ENCODE measurements around the gene SAMD4A.

SAMD4A gene

DNA sequence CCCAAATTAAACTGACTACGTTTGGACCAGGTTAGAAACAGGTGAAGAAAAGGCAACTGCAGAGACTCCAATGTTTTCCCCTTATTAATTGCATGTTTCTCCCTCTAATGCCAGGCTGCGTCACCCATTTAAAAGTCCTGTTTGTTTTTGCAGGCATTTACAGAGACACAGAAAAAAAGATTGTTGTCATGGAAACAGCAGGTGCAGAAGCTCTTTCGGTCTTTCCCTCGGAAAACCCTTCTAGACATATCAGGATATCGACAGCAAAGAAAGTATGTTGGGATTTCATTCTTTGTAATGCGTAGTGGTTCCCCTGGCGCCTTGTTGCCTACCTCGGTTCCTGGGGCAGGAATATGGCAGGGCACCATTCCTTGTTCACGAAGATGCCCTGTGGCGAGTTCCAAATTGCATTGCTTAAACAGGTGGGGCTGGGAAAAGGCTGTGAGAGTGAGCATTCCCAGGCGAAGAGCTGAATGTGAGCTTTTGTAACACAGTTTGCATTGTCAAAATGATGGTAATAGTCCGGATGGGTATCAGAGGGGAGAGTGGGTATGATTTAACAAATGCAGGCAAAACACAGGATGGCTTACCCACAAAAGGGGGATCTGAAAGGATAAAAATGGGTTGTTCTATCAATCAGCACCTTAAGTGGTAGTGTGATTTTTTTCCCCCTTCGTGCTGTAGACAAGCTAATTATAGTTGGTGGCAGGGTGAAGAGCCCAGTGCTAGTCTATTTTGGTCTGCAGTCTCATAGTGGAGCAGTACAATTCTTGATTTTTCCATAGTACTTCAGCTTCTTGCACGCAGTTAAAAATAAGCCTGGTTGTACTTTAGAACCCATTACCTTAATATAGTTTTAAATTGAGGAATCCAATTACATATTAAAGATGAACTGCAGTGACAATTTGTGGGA, 203.3 kb downstream of the SAMD4A start:
- DNase-seq = no peak

DNA sequence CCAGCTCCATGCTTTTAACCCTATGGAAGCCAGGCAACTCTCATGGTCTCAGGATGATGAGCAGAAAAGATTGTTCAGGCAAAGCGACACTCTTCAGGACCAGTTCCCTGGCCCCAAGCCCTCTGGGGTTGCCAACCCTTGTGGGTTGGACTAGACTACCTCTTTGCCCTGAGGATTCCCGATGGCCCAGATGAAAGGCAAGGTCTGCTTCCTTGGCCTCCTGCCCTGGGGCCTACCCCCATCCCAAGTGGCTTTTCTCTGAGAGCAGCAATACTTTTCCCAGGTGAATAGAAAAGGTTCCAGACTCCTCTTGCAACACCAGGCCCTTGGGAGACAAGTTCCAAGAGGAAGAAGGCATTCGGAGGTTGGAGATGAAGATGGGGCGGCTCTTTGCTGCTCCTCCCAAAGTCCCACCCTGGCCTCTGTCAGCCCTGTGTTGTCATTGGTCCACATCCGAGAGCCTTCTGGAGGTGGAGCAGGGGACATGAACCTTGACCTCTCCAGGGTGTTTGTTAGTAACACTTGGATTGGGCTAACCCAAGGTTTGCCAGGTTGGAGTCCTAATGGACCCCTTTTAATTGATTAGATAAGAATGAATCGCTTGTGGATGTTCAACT, 204.6 kb downstream of the SAMD4A start:
- DNase-seq = no peak

GRCh38 chr14:54772451-54772881, 205.5 kb downstream of the SAMD4A start:
- no peak for DNase-seq

GRCh38 chr14:54773171-54774006, 206.5 kb downstream of the SAMD4A start:
- peak; percentile 41 for DNase-seq

GRCh38 chr14:54774824-54775223, 207.9 kb downstream of the SAMD4A start:
- DNase-seq = no peak

GRCh38 chr14:54775486-54776140, 208.7 kb downstream of the SAMD4A start:
- no peak for DNase-seq

GRCh38 chr14:54776361-54777001, 209.6 kb downstream of the SAMD4A start:
- peak; percentile 10 for DNase-seq

GRCh38 chr14:54777395-54777794, 210.5 kb downstream of the SAMD4A start:
- DNase-seq = no peak

DNA sequence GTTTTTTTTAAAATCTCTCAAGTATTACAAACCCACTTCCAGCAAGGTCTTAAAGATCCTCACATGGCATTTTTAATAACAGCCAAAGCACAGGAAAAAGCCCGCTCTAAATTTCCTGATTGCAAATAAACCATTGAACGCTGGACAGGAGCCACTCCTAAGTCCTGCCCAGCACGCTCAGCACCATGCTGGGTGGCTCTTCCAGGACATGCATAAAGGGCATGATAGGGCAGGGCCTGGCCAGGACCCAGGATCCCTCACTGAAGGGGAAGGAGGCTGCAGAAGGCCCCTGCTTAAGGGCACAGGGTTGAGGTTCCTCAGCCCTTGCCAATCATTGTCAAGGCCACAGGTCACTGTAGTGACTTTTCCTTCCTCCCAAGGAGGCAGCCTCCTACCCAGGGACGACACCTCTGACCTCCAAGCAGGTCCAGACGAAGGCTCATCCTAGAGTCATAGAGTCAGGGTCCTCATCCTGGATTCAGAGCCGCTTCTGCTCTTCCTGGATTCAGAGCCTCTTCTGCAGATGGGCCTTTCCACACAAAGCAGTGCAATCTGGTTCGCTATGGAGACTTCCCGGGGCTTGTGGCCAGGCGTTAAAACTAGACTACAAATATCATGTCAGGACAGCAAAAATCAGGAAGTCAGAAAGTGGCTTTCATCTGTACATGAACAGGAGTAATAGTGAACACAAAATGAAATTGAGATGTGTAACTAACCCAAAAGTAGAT, 211.9 kb downstream of the SAMD4A start:
- no peak for DNase-seq

GRCh38 chr14:54781080-54781479, 214.2 kb downstream of the SAMD4A start:
- no peak for DNase-seq

- DNase-seq = no peak
These were observed 215.2 kb downstream of the SAMD4A start for GRCh38 chr14:54781961-54782750.

GRCh38 chr14:54782751-54783659, 216.1 kb downstream of the SAMD4A start:
- DNase-seq = no peak

- no peak for DNase-seq
These were observed 216.7 kb downstream of the SAMD4A start for GRCh38 chr14:54783660-54784015.

DNA sequence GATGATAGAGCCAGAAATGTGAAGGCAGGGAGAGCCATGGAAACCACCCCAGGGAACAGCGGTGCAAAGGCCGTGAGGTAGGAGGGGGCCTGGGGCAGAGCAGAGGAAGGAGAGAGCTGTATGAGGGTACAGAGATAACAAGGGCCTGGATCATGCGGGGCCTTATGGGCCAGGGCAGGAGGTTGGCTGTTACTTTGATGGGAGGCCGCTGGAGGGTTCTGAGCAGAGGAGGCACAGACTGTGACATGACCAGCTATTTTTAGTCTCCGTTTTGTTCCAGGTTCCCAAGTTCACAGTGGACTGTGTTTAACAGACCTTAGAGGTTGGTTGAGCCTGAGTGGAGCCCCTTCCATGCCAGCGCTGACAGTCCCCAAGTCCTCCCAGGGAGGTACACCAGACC, 217.1 kb downstream of the SAMD4A start:
- DNase-seq = no peak

DNA sequence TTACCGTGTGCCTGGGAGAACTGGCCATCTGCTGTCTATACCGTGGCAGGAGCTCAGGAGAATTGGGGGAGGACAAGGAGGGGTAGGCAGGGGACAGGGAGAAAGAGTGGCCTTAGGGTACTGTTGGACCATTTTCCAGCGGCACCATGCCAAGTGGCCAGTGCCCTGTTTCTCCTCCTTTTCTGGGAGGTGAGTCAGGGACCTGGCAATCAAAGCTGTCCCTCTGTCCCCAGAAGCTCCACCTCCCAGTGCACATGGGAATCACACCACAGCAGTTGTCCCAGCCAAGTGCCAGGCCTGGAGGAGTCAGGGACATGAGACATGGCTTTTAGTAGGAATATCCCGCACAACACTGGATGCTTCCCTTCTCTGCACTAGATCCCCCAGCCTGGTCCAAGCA, 217.7 kb downstream of the SAMD4A start:
- DNase-seq = no peak

GRCh38 chr14:54785136-54785777, 218.3 kb downstream of the SAMD4A start:
- no peak for DNase-seq

GRCh38 chr14:54785778-54786770, 219.1 kb downstream of the SAMD4A start:
- no peak for DNase-seq

DNA sequence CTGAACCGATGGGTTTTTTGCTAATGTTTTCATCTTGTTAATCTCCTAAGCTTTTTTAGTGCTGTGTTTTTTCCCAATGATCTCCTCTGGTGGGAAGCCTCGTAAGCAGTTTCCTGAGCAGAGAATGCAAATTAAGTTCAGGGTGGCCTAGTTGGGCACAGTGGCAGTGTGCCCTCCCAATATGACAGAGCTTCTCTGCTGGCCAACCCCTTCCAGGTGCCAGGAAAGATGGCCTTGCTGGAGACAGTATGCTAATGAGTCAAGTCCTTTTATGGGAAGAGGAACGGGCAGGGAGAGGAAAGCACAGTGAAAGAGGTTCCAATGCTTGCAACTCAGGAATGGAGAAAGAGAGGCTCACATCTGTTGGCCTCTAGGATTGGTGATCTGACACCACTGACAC, 219.9 kb downstream of the SAMD4A start:
- no peak for DNase-seq
